GM12878 (cell line): ENCODE measurements around the gene NSUN7. TPM values are rescaled to one million over a fixed set of nuclear protein-coding genes. Genes with fewer than 3 reads are reported as not detected.
"Not testable (repeated sequence)": the region's sequence is repeated elsewhere in the genome, so short reads cannot be mapped to it uniquely, and the experiment has no call there.

Source experiments
- ATAC-seq: fragments of 200-7000 bp; cut with Tn5 transposase; 3 replicates; pipeline ENCODE4 v1.9.1; 2020; ENCODE audit warnings: mild to moderate bottlenecking, moderate library complexity
- BruUV-seq: library from RNA; stranded (reverse); fragments of 400-500 nt; replicated peaks from 2 replicates; lab custom pipeline; 2021; lab: Mats Ljungman, UMichigan
- CTCF ChIA-PET: fragments of 300-600 bp; sonication (Branson Sonifier 250); formaldehyde crosslinking; extraction: SDS; loops from one replicate; lab custom pipeline; 2021; ENCODE audit warnings: inconsistent platforms; lab: Yijun Ruan, JAX
- POLR2A ChIA-PET: fragments of 350-600 bp; formaldehyde crosslinking; extraction: SDS; loops from one replicate; lab custom pipeline; 2021; ENCODE audit warnings: inconsistent platforms; lab: Charles Lee
- RAD21 ChIA-PET: fragments of 300-600 bp; sonication (Branson Sonifier 250); formaldehyde crosslinking; loops from one replicate; lab custom pipeline; 2023; ENCODE audit warnings: antibody characterized with exemption; ENCODE audit not compliant: unreplicated experiment; lab: Charles Lee
- SMC1A ChIA-PET: fragments of 300-600 bp; sonication (Branson Sonifier 250); formaldehyde crosslinking; loops from one replicate; lab custom pipeline; 2023; ENCODE audit not compliant: unreplicated experiment, uncharacterized antibody; lab: Charles Lee
- DNase-seq: peaks from one replicate; pipeline ENCODE4 v3.0.0-alpha.2; 2011; ENCODE audit warnings: low read depth, low spot score
- FAIRE-seq: peaks from 3 replicates; lab custom pipeline; 2011; peaks lifted over from hg19 to GRCh38; lab: Jason Lieb, UNC
- H2AFZ ChIP-seq: 2 replicates; pipeline ENCODE4 v1.6.0; 2011; ENCODE audit warnings: low read depth, low read length, control low read depth; ENCODE audit not compliant: control insufficient read depth
- H3K27ac ChIP-seq: 2 replicates; pipeline ENCODE4 v1.5.1; 2011; ENCODE audit warnings: control low read depth; ENCODE audit not compliant: control insufficient read depth, insufficient read depth
- H3K27me3 ChIP-seq, 2 experiments: replicated peaks in 1 of 2; 2 replicates each; pipeline versions ENCODE4 v1.6.0 to v1.6.1; 2011; ENCODE audit warnings: low read length in 1 of 2; ENCODE audit not compliant: control insufficient read depth in 2 of 2, insufficient read depth in 2 of 2
- H3K36me3 ChIP-seq, 2 experiments: 2 replicates each; pipeline ENCODE4 v1.5.1; 2011; ENCODE audit warnings: low read length in 1 of 2; ENCODE audit not compliant: control insufficient read depth in 2 of 2, insufficient read depth in 2 of 2
- H3K4me1 ChIP-seq: 2 replicates; pipeline ENCODE4 v1.6.1; 2011; ENCODE audit warnings: mild to moderate bottlenecking, low read length, moderate library complexity, mixed read lengths; ENCODE audit not compliant: control insufficient read depth, insufficient read depth
- H3K4me2 ChIP-seq: 2 replicates; pipeline ENCODE4 v1.6.0; 2011; ENCODE audit warnings: control low read depth; ENCODE audit not compliant: control insufficient read depth, insufficient read depth
- H3K4me3 ChIP-seq: fragments of 200-600 bp; sonication (generic); 2 replicates; pipeline ENCODE4 v1.5.1; 2016
- H3K79me2 ChIP-seq: 2 replicates; pipeline ENCODE4 v1.6.0; 2011; ENCODE audit warnings: low read length; ENCODE audit not compliant: control insufficient read depth, insufficient read depth
- H3K9ac ChIP-seq: 2 replicates; pipeline ENCODE4 v1.8.0; 2011; ENCODE audit warnings: low read length, control low read depth, mixed read lengths; ENCODE audit not compliant: control insufficient read depth, insufficient read depth
- H3K9me3 ChIP-seq: replicated peaks from 3 replicates; pipeline ENCODE4 v1.5.1; 2011; ENCODE audit warnings: mild to moderate bottlenecking, low read length; ENCODE audit not compliant: control insufficient read depth, insufficient read depth
- H4K20me1 ChIP-seq: 2 replicates; pipeline ENCODE4 v1.6.0; 2011; ENCODE audit not compliant: control insufficient read depth, insufficient read depth
- ATF3 ChIP-seq: IDR thresholded peaks from 2 replicates; pipeline ENCODE4 v1.6.1; 2011; ENCODE audit warnings: low read depth, mild to moderate bottlenecking, low read length, moderate library complexity, borderline replicate concordance; ENCODE audit errors: extremely low read depth
- BACH1 ChIP-seq: fragments of 450-650 bp; IDR thresholded peaks from 2 replicates; pipeline ENCODE4 v1.6.1; 2017; ENCODE audit warnings: mild to moderate bottlenecking, borderline replicate concordance
- CTCF ChIP-seq, 3 experiments: IDR thresholded peaks in 2 of 3; conservative IDR thresholded peaks in 1 of 3; 2 replicates each; pipeline ENCODE4 v1.5.1; 2011; ENCODE audit warnings: low read depth in 3 of 3, low read length in 3 of 3, mild to moderate bottlenecking in 3 of 3, control low read depth in 2 of 3, moderate library complexity in 2 of 3, inconsistent platforms in 1 of 3, mixed read lengths in 1 of 3; ENCODE audit not compliant: control insufficient read depth in 2 of 3, insufficient read depth in 1 of 3; ENCODE audit errors: extremely low read depth in 1 of 3
- E2F4 ChIP-seq: IDR thresholded peaks from 2 replicates; pipeline ENCODE4 v1.6.1; 2012; ENCODE audit warnings: low read depth, low read length, improper control_type of control experiment
- ESRRA ChIP-seq: IDR thresholded peaks from 2 replicates; pipeline ENCODE4 v1.6.1; 2012; ENCODE audit warnings: mild to moderate bottlenecking, low read length, improper control_type of control experiment
- HDAC2 ChIP-seq: fragments of 200-600 bp; sonication (generic); IDR thresholded peaks from 2 replicates; pipeline ENCODE4 v1.6.1; 2017
- KDM1A ChIP-seq: fragments of 200-600 bp; sonication (generic); IDR thresholded peaks from 2 replicates; pipeline ENCODE4 v1.6.1; 2016; ENCODE audit warnings: borderline replicate concordance
- MEF2B ChIP-seq: fragments of 450-650 bp; IDR thresholded peaks from 2 replicates; pipeline ENCODE4 v1.6.1; 2018; ENCODE audit warnings: mild to moderate bottlenecking, moderate library complexity; ENCODE audit not compliant: partially characterized antibody, poor library complexity, severe bottlenecking
- POLR2AphosphoS5 ChIP-seq: IDR thresholded peaks from 2 replicates; pipeline ENCODE4 v1.6.1; 2011; ENCODE audit warnings: mild to moderate bottlenecking, low read length, inconsistent platforms
- ZNF207 ChIP-seq: fragments of 450-650 bp; IDR thresholded peaks from 2 replicates; pipeline ENCODE4 v1.6.1; 2014; ENCODE audit warnings: antibody characterized with exemption, mild to moderate bottlenecking, borderline replicate concordance
- ZNF274 ChIP-seq: IDR thresholded peaks from one replicate; pipeline ENCODE4 v1.8.0; 2011; ENCODE audit not compliant: insufficient read length, insufficient read depth
- WGBS: methylation state at CpG from one replicate; pipeline ENCODE4 v1.1.6; 2016; ENCODE audit warnings: low lambda C conversion rate; ENCODE audit not compliant: insufficient replicate concordance, insufficient coverage; ENCODE audit errors: missing lambda C conversion rate; 5-methylcytosine and 5-hydroxymethylcytosine counted together
- in situ Hi-C: fragments of 300-500 bp; cut with MboI; formaldehyde crosslinking; loops from 9 replicates; pipeline ENCODE4 v1.14.3; 2018; ENCODE audit warnings: mixed read lengths
- intact Hi-C: fragments of 100-400 bp; cut with micrococcal nuclease; formaldehyde crosslinking; loops from one replicate; pipeline ENCODE4 v1.14.2; 2022; ENCODE audit not compliant: unreplicated experiment
- polyA plus RNA-seq, 11 experiments: library from polyadenylated mRNA; depleted of rRNA in 4 of 11; unstranded in 6 of 11; stranded (reverse) in 5 of 11; fragments of >200 nt; fragmentation: Nextera tagmentation in 4 of 11; fragmentation: Illumina TruSeq in 1 of 11; extraction: Ambion mirVana in 4 of 11; extraction: Trizol in 1 of 11; gene quantifications; 1 replicate in 1 of 11; 2 replicates in 10 of 11; pipeline versions ENCODE4 v1.2.1 to v1.2.3, GENCODE V29; 2011 to 2016; ENCODE audit warnings: inconsistent platforms in 2 of 11, missing spikeins in 2 of 11, low read depth in 1 of 11
- total RNA-seq, 4 experiments: library from RNA; depleted of rRNA in 3 of 4; stranded (reverse); fragments of >200 nt in 3 of 4; fragmentation: Illumina TruSeq in 1 of 4; extraction: Trizol in 1 of 4; gene quantifications; 2 replicates each; pipeline versions ENCODE4 v1.2.1 to v1.2.3, GENCODE V29; 2013 to 2021
- TF ChIP-seq, protein P1 (sequence below): fragments of 450-650 bp; conservative IDR thresholded peaks from 2 replicates; pipeline ENCODE4 v1.6.1; 2017; ENCODE audit warnings: mild to moderate bottlenecking, moderate library complexity

The NSUN7 gene
- total and polyA plus RNA-seq, 10 of the 15 experiments (the other 5 are each of a cell fraction or from before 2014, with no cell fraction given), result 0.02 to 0.21 (median 0.15) TPM; not detected in 3

DNA sequence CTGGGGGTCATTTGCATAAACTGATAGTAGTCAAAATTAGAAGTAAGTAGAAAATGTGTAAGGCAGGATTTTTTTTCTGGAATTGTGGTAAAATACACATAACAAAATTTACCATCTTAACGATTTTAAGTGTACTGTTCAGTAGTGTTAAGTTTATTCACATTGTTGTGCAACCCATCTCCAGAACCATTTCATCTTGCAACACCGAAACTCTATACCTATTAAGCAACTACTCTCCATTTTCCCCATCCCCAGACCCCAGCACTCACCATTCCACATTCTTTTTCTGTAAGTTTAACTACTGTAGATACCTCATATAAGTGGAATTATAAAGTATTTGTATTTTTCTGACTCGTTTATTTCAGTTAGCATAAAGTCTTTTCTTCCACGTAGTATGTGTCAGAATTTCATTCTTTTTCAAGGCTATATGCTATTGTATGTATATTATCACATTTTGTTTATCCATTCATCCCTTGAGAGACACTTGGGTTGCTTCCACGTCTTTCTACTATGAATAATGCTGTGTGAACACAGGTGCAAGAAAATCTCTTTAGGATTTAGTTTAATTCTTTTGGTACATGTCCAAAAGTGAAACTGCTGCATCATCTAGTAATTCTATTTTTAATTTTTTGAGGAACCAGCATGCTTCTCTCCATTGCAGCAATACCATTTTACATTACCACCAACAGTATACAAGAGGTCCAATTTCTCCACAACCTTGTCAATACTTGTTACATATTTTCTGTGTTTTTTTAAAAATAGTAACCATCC is 39.1 kb upstream of the NSUN7 start (continued):
- TF ChIP-seq, protein P1, sequence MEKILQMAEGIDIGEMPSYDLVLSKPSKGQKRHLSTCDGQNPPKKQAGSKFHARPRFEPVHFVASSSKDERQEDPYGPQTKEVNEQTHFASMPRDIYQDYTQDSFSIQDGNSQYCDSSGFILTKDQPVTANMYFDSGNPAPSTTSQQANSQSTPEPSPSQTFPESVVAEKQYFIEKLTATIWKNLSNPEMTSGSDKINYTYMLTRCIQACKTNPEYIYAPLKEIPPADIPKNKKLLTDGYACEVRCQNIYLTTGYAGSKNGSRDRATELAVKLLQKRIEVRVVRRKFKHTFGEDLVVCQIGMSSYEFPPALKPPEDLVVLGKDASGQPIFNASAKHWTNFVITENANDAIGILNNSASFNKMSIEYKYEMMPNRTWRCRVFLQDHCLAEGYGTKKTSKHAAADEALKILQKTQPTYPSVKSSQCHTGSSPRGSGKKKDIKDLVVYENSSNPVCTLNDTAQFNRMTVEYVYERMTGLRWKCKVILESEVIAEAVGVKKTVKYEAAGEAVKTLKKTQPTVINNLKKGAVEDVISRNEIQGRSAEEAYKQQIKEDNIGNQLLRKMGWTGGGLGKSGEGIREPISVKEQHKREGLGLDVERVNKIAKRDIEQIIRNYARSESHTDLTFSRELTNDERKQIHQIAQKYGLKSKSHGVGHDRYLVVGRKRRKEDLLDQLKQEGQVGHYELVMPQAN, result no peak
- TF ChIP-seq ESRRA, result no peak
- no peak for TF ChIP-seq ZNF207
- TF ChIP-seq ATF3, result no peak
- TF ChIP-seq HDAC2, result no peak
- no peak for TF ChIP-seq POLR2AphosphoS5
- no peak for TF ChIP-seq E2F4
- no peak for TF ChIP-seq MEF2B
- TF ChIP-seq BACH1, result no peak
- TF ChIP-seq ZNF274, result no peak
- TF ChIP-seq CTCF (IDR thresholded peaks at IDR 0.05 in 2 of 3, conservative IDR thresholded peaks at IDR 0.05 in 1 of 3; ENCODE audit: control insufficient read depth in 2 of 3, extremely low read depth in 1 of 3, insufficient read depth in 1 of 3, low read depth in 3 of 3, low read length in 3 of 3), result no peak
- TF ChIP-seq KDM1A, result no peak

DNA sequence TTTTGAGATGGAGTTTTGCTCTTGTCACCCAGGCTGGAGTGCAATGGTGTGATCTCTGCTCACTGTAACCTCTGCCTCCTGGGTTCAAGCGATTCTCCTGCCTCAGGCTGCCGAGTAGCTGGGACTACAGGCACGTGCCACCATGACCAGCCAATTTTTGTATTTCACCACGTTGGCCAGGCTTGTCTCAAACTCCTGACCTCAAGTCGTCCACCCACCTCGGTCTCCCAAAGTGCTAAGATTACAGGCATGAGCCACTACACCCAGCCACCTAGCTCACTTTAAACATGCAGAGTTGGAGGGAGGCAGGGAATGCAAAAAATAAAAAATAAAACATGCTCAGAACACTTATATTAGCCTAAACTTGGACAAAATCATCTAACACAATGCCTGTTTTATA is 36.8 kb upstream of the NSUN7 start:
- H3K79me2 ChIP-seq, H4K20me1 ChIP-seq, ATAC-seq, H3K9me3 ChIP-seq, FAIRE-seq, H3K27ac ChIP-seq, H3K4me2 ChIP-seq, H3K36me3 ChIP-seq, H3K27me3 ChIP-seq, DNase-seq, H3K9ac ChIP-seq, H3K4me1 ChIP-seq, BruUV-seq, in situ Hi-C loops, H2AFZ ChIP-seq, H3K4me3 ChIP-seq: not testable (repeated sequence)
- WGBS, result 78% methylated on average over 6 of the region's 6 CpGs
- intact Hi-C loops, result loop anchor here (10.0 kb wide), 1 partner anchor 138 kb away; no protein-coding TSS in a partner anchor
- ChIA-PET SMC1A (interaction anchor here (0.6 to 2.3 kb wide), 13 partner anchors 10 to 381 kb away, joined by 3 to 12 read pairs (median 3); no protein-coding TSS in a partner anchor), RAD21 (interaction anchor here (0.6 to 1.4 kb wide), 3 partner anchors 38 to 50 kb away, joined by 3 to 4 read pairs (median 3); no protein-coding TSS in a partner anchor), CTCF (interaction anchor here (0.7 to 1.9 kb wide), 4 partner anchors 10 to 387 kb away, joined by 3 to 4 read pairs (median 4); no protein-coding TSS in a partner anchor), POLR2A (interaction anchor here (0.6 to 1.0 kb wide), 2 partner anchors 10 to 19 kb away, joined by 3 read pairs; no protein-coding TSS in a partner anchor)
